GM04504 (cell line): ENCODE data around the gene TWIST2.

Experiments used
- DNase-seq: peaks from one replicate; pipeline ENCODE4 v3.0.0-alpha.2; 2012; ENCODE audit warnings: low read depth

Gene TWIST2

GRCh38 chr2:238939521-238940403, 91.9 kb downstream of the TWIST2 start:
- DNase-seq = no peak

DNA sequence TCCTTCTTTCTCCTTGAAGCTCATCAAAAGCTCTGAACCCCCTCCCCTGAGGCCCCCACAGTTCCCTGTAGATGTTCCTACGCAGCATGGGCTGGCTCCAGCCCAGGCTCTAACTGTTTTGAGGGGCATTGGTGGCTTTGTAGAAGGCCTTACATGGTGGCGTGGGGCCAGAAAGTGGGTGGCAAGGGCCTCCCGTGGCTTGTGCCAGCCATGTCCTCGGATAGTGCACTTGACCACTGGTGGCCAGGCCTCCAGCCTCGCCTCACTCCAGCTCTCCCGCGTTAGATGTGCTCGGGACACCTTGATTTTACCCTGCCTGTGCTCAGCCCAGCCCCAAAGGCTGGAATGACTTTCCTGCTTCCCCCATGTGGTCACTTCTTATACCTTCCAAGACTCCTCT, 92.9 kb downstream of the TWIST2 start:
- no peak for DNase-seq

DNA sequence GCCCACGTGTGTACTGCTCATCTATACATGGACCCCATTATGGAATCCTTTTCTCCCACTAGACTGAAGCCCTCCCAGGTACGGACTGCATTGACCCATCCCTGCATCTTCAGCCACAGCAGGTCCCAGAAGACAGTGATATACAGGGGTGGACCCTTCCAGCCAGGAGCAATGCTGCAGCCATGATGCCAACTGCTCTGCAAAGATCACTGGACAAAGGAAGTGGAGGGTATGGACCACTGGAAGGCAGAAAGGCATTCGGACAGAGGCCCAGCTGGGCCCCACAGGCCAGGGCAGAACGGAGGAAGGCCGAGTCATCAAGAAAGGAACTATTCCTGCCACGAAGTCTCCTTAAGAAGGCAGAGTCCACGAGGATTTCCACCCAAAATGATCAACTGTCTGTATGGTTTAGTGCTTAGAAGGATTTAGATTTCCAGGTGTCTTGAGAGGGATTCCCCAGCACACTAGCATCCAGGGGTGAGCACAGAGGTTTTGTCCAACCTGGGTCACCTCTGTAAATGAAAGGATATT, 93.4 kb downstream of the TWIST2 start:
- DNase-seq = no peak

GRCh38 chr2:238942080-238942725, 94.3 kb downstream of the TWIST2 start:
- no peak for DNase-seq

- peak; percentile 58 for DNase-seq
Observed at GRCh38 chr2:238942726-238943300, 94.9 kb downstream of the TWIST2 start.

DNA sequence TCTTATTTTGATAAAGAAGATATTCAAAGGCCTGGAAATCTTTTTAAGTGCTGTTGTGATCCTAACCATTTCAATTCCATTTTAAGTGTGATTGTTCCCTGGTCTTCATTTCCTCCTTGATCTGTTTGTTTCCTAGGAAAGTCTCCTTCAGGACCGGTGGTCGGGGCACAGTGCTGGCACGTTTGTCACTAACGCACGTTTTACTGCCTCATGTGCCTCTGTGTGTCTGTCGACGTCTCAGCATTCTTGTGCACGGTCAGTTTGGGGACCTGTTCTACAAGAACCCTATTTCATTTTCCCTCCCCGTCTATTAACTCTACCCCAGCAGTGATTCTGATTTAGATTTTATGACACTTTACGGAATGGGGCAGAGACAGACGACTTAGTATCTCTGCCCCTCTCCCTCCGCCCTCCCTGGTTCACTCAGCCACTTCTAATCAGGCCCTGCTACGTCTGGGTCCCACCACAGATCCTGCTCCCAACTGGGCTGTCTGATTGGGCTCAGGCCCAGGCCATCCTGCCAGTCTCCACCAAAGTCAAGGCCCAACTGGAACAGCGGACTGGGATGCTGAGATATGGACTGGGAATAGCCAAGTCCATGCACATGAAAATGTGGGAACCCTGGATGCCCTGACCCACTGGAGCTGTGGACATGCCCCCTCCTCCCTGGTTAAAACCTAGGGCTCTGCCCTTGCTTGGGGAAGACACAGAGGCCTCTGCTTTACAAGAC, 95.6 kb downstream of the TWIST2 start:
- DNase-seq = no peak

GRCh38 chr2:238945433-238946150, 97.7 kb downstream of the TWIST2 start:
- DNase-seq = peak; percentile 44

DNA sequence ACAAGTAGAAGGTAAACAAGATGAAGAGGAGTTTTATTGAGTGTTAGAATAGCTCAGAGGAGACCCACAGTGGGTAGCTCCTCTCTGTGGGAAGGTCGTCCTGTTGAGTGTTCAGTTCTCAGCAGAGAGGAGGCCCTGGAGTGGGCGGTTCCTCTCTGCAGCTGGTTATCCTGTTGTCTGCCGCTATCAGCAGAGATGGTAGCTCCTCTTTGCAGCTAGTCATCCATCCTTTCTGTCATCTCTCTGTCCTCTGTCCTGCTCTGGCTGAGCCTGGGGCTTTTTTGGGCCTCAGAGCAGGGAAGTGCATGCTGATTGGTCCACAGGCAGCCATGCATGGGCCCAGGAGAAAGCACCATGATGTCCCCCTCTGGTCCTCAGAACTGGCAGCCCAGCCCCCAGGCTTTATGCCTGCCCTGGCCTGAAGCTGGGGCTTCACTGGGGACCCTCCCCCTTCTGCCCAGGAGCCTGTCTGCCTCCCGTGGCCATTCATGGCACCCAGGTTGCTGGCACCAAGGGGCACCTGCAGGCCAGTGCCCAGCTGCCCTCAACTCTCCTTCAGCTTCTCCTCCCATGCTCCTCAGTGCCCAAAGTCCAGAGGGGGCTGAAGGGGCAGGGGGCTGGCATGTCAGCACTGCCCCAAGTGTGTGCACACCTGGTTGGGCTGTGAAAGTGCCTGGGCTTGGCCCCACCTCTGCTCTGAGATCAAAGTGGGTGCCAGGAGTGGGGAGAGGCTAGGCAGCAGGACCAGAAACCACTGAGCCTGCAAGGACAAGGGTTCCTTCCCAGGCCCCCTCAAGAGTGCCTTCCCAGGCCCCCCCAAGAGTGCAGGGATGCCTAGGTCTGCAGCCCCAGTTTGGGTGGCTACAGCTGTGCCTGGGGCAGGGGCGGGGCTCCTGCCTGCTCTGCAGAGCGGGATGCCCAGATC, 98.7 kb downstream of the TWIST2 start:
- DNase-seq = no peak

DNA sequence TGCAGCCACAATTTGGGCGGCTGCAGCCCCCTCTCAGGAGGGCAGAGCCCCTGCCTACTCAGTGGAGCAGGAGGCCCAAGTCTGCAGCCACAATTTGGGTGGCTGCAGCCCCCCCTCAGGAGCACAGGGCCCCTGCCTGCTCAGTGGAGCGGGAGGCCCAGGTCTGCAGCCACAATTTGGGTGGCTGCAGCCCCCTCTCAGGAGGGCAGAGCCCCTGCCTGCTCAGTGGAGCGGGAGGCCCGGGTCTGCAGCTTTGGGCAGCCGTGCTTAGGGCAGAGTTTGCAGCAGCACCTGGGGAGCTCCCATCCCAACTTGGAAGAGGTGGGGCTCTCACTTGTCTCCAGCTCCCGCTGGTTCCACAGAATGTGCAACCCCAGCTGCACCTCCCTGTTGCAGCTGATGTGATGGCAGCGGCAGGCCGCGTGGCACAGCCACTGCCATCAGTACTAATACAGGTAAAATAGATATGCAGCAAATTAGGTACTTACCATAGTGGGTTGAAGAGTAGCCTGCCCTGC, 99.4 kb downstream of the TWIST2 start:
- no peak for DNase-seq

DNA sequence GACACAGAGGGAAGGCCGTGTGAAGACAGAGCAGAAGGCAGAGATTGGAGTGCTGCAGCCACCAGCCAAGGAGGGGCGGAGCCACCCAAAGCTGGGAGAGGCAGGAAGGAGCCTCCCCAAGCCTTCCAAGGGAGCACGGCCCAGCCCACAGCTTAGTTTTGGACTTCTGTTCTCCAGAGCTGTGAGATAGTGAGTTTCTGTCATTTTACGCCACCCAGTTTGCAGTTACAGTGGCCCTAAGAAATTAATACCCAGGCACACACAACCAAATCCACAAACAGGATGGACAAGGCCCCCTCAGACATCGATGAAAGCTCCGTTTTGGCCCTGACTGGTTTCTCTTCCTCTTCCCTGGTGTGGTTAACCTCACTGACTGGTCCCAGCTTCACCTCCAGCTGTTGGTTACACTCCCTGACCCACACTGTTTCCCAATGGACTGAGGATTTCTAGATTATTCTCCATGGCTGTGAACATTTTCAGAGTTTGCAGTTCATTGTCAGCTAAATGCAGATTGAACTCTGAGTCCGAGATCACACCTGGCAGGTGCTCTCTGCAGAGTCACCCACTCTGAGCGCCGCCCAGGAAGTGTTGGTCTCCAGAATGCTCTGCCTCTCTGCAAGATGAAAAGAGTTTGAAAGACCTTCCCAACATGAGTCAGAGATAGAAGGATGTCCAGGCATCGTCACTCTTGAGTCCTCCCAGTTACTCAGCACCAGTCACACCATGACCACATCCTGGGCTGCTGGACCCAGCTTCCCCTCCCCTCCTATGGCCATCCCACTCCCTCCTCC, 100.2 kb downstream of the TWIST2 start:
- peak; percentile 85 for DNase-seq

DNA sequence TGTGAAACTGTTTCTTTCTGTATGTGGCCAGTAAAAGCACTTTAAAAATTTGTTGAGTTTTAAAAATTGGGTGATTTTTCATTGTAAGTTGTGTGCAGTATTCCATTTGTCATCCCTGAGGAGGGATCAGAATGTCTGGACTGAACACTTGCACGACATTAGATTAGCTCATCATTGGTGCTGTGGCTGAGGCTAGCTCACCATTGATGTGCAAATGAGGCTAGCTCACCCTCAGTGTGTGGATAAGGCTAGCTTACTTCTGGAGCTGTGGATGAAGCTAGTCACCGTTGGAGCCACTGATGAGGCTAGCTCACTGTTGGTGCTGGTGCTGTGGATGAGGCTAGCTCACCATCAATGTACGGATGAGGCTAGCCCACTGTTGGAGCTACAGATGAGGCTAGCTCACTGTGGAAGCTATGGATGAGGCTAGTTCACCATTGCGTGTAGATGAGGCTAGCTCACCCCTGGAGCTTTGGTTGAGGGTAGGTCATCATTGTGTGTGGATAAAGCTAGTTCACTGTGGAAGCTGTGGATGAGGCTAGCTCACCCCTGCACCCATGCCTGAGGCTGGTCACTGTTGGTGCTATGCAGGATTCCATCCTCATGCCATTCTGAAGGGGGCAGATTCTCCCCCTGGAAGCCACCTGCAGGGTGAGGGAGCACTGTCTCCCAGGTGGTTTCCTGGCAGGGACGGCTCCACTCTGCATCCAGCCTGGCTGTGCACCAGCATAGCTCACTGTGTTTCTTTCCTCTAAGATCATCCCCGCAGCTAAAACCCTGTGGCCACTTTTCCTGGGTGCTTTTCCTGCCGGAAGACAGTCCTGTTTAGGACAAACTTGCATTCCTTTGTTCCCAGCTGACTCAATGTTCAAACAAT, 101.1 kb downstream of the TWIST2 start:
- no peak for DNase-seq

DNA sequence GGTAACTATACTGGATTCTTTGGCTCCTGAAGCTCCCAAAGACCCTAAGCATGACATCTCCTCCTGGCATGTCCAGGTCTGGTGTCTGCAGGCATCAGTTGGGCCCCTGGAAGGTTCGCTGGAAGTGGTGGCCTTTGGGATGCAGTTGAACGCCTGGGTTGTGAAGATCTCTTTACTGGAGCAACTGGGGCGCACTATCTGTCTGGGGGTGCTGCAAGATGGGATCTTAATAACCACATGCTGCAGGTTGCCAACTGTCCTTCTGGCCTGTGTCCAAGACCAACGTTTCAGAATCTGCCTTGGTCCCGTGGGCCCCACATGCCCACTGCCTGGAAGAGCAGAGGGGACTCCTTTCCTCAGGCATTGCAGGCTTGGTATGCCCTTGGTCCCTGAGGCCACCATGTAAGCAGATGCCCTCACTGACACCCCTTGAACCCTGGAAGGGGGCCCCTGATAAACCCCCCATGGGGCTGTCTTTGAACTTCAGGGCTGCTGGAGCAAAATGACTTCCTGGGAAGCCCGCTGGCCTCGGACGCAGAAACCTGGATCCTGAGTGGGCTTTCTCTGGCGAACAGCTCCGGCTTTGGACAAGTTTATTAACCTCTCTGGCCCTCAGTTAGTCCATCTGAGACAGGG, 101.9 kb downstream of the TWIST2 start:
- no peak for DNase-seq

GRCh38 chr2:238950551-238950950, 102.7 kb downstream of the TWIST2 start:
- no peak for DNase-seq

DNA sequence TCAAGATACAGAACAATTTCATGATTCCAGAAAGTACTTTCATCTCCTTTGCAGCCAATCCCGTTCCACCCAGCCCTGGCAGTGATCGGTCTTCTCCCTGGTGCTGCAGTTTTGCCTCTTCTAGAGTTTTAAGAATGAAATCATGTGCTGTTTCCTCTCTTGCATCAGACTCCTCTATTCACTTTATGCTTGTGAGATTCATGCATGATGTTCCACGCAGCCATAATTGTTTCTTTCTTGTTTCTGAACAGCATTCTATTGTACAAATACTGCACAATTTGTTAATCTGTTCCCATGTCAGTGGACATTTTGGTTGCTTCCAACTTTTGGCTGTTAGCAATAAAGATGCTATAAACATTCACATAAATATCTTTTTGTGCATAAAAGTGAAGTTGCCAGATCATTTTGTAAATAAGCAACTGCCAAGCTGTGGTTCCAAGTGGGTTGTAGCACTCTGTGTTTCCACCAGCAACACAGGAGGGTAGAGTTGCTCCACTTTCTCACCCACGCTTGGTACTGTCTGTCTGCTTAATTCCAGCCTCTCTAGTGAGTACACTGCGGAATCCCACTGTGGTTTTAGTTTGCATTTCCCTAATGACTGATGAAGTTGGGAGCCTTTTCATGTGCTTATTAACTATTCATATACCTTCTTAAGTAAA, 104.5 kb downstream of the TWIST2 start:
- no peak for DNase-seq

- DNase-seq = no peak
Observed at GRCh38 chr2:238954841-238955591, 107.1 kb downstream of the TWIST2 start.
